NCI-H82 treated with DMSO at 0.1 percent for 48 hours (cell line): ENCODE measurements around the gene TPCN2.

Experiments
- DNase-seq: peaks from one replicate; lab custom pipeline; 2025; ENCODE audit not compliant: unreplicated experiment; lab: John Stamatoyannopoulos, UW

The TPCN2 gene

GRCh38 chr11:69092263-69092662 lies 43.5 kb downstream of the TPCN2 start:
- DNase-seq: no peak

- DNase-seq: no peak
Measured at GRCh38 chr11:69093106-69093505, 44.4 kb downstream of the TPCN2 start.

- DNase-seq: no peak
Measured at GRCh38 chr11:69094111-69094914, 45.6 kb downstream of the TPCN2 start.

GRCh38 chr11:69094915-69095290 lies 46.2 kb downstream of the TPCN2 start:
- no peak for DNase-seq

GRCh38 chr11:69095300-69095699 lies 46.6 kb downstream of the TPCN2 start:
- DNase-seq: no peak

GRCh38 chr11:69096473-69096872 lies 47.7 kb downstream of the TPCN2 start:
- no peak for DNase-seq

GRCh38 chr11:69097263-69097662 lies 48.5 kb downstream of the TPCN2 start:
- DNase-seq: no peak

- no peak for DNase-seq
Measured at GRCh38 chr11:69099180-69099579, 50.4 kb downstream of the TPCN2 start.

GRCh38 chr11:69100454-69101114 lies 51.9 kb downstream of the TPCN2 start:
- no peak for DNase-seq

GRCh38 chr11:69101115-69101791 lies 52.5 kb downstream of the TPCN2 start:
- no peak for DNase-seq

GRCh38 chr11:69101792-69102695 lies 53.3 kb downstream of the TPCN2 start:
- DNase-seq: no peak

- DNase-seq: no peak
Measured at GRCh38 chr11:69102732-69103615, 54.2 kb downstream of the TPCN2 start.

GRCh38 chr11:69104212-69104855 lies 55.6 kb downstream of the TPCN2 start:
- DNase-seq: no peak

- no peak for DNase-seq
Measured at GRCh38 chr11:69104856-69105395, 56.2 kb downstream of the TPCN2 start.

- no peak for DNase-seq
Measured at GRCh38 chr11:69105461-69106030, 56.8 kb downstream of the TPCN2 start.

- no peak for DNase-seq
Measured at GRCh38 chr11:69106031-69106811, 57.5 kb downstream of the TPCN2 start.

GRCh38 chr11:69107413-69107812 lies 58.7 kb downstream of the TPCN2 start:
- no peak for DNase-seq

- DNase-seq: no peak
Measured at GRCh38 chr11:69108030-69108429, 59.3 kb downstream of the TPCN2 start.
